Omental fat pad (tissue), 4 donors: ENCODE results near the gene SLC15A3. TPM values are rescaled to one million over a fixed set of nuclear protein-coding genes. Genes with fewer than 3 reads are reported as not detected.
A peak's percentile ranks its signal among the peaks of the same experiment; 100 is the strongest.

Experiments used
- ATAC-seq: fragments of 150-250 bp; one replicate; pipeline ENCODE4 v1.9.1; 2016; ENCODE audit warnings: mild to moderate bottlenecking, moderate library complexity; ENCODE audit not compliant: low FRiP score
- DNase-seq: peaks from one replicate; pipeline ENCODE4 v3.0.0-alpha.2; 2019; ENCODE audit warnings: low spot score
- CTCF ChIP-seq, 3 donors: fragments of 450-650 bp; IDR thresholded peaks; one replicate each; pipeline ENCODE4 v1.5.1; 2016 to 2017; ENCODE audit warnings: antibody characterized with exemption in 3 of 3, mild to moderate bottlenecking in 3 of 3, moderate library complexity in 2 of 3
- total RNA-seq, 4 donors: library from RNA; depleted of rRNA; stranded (reverse); fragments of >200 nt; gene quantifications; one replicate each; pipeline ENCODE4 v1.1.0, GENCODE V29; 2016

SLC15A3 gene
- 10 to 100 TPM; 17.6 to 56.0 (median 32.3) TPM for total RNA-seq

GRCh38 chr11:60951904-60952741 lies at the start of gene SLC15A3:
Gene SLC15A3, minus strand, starts transcription at chr11:60952176. Its CDS starts 625 bp downstream, at chr11:60951551.
- no peak for TF ChIP-seq CTCF (IDR thresholded peaks at IDR 0.05)
- ATAC-seq (peak; percentile 62), DNase-seq (no peak)

- DNase-seq = no peak
- no peak for TF ChIP-seq CTCF (IDR thresholded peaks at IDR 0.05)
- no peak for ATAC-seq
Measured at GRCh38 chr11:61000426-61000825, 48.5 kb upstream of the SLC15A3 start.

- no peak for DNase-seq
- no peak for ATAC-seq
- TF ChIP-seq CTCF (IDR thresholded peaks at IDR 0.05) = no peak
Measured at GRCh38 chr11:60996381-60997138, 44.6 kb upstream of the SLC15A3 start.

- DNase-seq (no peak), ATAC-seq (no peak)
- no peak for TF ChIP-seq CTCF (IDR thresholded peaks at IDR 0.05)
Measured at GRCh38 chr11:60995798-60996197, 43.8 kb upstream of the SLC15A3 start.

- DNase-seq (no peak), ATAC-seq (no peak)
- TF ChIP-seq CTCF (IDR thresholded peaks at IDR 0.05) = no peak
Measured at GRCh38 chr11:60994541-60995080, 42.6 kb upstream of the SLC15A3 start.

GRCh38 chr11:60993615-60994014 lies 41.6 kb upstream of the SLC15A3 start:
- no peak for ATAC-seq
- TF ChIP-seq CTCF (IDR thresholded peaks at IDR 0.05) = no peak
- DNase-seq = no peak
